ENCODE results near the gene RYR1.

RYR1 gene

DNA sequence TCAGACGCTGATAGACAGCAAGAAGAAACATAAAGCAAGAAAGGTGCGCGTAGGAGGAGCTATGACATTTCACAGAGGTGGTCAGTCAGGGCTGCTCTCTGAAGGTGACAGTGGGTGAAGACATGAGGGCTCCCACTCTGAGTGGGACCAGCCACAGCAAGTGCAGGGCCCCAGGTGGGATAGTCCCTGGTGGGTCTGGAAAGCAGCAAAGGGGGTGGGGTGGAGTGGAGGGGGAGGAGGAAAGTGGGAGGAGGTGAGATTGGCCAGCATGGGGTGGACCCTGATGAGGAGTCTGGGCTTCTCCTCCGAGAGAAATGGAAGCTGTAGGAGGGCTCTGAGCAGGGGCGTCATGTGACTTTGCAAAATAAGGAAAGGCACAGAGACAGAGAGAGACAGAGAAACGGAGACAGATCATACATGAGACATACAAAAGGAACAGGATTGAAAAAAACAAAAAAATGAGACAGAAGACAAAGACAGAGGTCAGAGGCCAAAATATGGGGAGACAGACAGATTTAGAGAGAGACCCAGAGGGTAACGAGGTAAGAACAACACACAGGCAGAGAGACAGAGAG, 181.6 kb downstream of the RYR1 start:
- no peaks in the 10 kb centered on the region for H3K27me3 ChIP-seq (replicated peaks in 2 of 5; ENCODE audit: control insufficient read depth in 4 of 5, insufficient read depth in 5 of 5, low read length in 4 of 5)
- no peak for DNase-seq
- H3K4me3 ChIP-seq (ENCODE audit: control insufficient read depth in 1 of 7, extremely low read depth in 1 of 7, insufficient read depth in 4 of 7, low read depth in 2 of 7, low read length in 6 of 7): no peak overlapping the region
- ChIA-PET POLR2A (no interaction called here), CTCF (no interaction called here)
- H3K27ac ChIP-seq (ENCODE audit: insufficient read depth in 1 of 2, low read depth in 1 of 2, low read length in 2 of 2, poor library complexity in 1 of 2, severe bottlenecking in 2 of 2): no peak overlapping the region
- peaks cover 2 to 34% (median 23%) of the 10 kb centered on the region in 4 experiments for H3K4me1 ChIP-seq (ENCODE audit: control extremely low read depth in 1 of 4, control insufficient read depth in 4 of 4, insufficient read depth in 4 of 4, low read length in 3 of 4)
- peaks cover 3 to 30% (median 16%) of the 10 kb centered on the region in 4 experiments for H3K36me3 ChIP-seq (ENCODE audit: control insufficient read depth in 4 of 4, insufficient read depth in 4 of 4, low read length in 3 of 4)
- H3K9me3 ChIP-seq (ENCODE audit: control extremely low read depth in 1 of 5, control insufficient read depth in 4 of 5, insufficient read depth in 2 of 5, low read depth in 1 of 5, low read length in 4 of 5): no peaks in the 10 kb centered on the region
- 97% methylated on average over 7 of the region's 7 CpGs for WGBS (ENCODE audit: insufficient coverage)

DNA sequence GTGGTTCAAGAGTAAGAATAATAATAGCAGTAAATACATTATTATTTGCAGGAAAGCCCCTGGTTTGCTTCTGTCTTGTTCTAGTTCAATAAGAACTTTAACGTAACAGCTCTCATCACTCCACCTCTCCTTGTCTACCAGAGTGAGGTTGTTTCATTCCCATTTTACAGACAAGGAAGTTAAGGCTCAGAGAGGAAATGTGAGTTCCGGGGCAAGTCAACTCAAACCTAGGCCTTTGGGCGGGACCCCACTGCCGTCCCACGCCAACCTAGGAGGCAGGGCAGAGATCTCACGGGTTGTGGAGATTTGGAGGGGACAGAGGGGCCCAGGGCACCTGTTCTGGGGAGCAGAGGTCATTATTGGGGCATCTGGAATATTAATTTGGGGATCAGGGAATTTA, 182.8 kb downstream of the RYR1 start:
- ChIA-PET POLR2A (no interaction called here), CTCF (interaction anchor here (6.6 kb wide), 1 partner anchor 19 kb away, joined by 31 read pairs; no protein-coding TSS in a partner anchor)
- DNase-seq: no peak
- 98% methylated on average over 5 of the region's 6 CpGs for WGBS (ENCODE audit: insufficient coverage)
- no peak overlapping the region for H3K27ac ChIP-seq (ENCODE audit: insufficient read depth in 1 of 2, low read depth in 1 of 2, low read length in 2 of 2, poor library complexity in 1 of 2, severe bottlenecking in 2 of 2)
- peaks cover 1 to 32% (median 17%) of the 10 kb centered on the region in 4 experiments for H3K36me3 ChIP-seq (ENCODE audit: control insufficient read depth in 4 of 4, insufficient read depth in 4 of 4, low read length in 3 of 4)
- peaks cover 2 to 36% (median 25%) of the 10 kb centered on the region in 4 experiments for H3K4me1 ChIP-seq (ENCODE audit: control extremely low read depth in 1 of 4, control insufficient read depth in 4 of 4, insufficient read depth in 4 of 4, low read length in 3 of 4)
- H3K9me3 ChIP-seq (ENCODE audit: control extremely low read depth in 1 of 5, control insufficient read depth in 4 of 5, insufficient read depth in 2 of 5, low read depth in 1 of 5, low read length in 4 of 5): no peaks in the 10 kb centered on the region
- H3K4me3 ChIP-seq (ENCODE audit: control insufficient read depth in 1 of 7, extremely low read depth in 1 of 7, insufficient read depth in 4 of 7, low read depth in 2 of 7, low read length in 6 of 7): no peak overlapping the region
- H3K27me3 ChIP-seq (replicated peaks in 2 of 5; ENCODE audit: control insufficient read depth in 4 of 5, insufficient read depth in 5 of 5, low read length in 4 of 5): no peaks in the 10 kb centered on the region

DNA sequence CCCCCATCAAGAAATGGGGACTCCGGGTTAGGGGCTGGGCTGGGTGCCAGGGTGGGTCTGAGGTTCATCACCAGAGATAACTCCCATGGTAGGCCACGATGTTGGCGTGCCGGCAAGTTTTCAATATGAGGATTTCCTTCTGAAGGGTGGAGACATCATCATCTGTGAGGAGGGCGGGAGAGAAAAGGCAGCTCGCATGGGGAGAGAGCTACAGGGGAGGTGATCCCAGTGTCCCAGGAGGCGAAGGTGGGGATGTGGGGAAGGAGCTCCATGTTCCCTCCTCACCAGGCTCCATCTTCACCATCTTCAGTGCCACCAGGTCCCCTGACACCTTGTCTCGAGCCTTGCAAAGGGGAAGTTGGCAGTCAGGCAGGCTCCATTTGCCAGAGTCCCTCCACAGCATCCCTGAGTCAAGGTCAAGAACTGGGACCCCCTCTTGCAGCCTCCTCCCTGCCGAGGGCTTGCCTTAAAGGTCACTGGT, 183.8 kb downstream of the RYR1 start:
- H3K27me3 ChIP-seq (replicated peaks in 2 of 5; ENCODE audit: control insufficient read depth in 4 of 5, insufficient read depth in 5 of 5, low read length in 4 of 5): no peaks in the 10 kb centered on the region
- H3K27ac ChIP-seq (ENCODE audit: insufficient read depth in 1 of 2, low read depth in 1 of 2, low read length in 2 of 2, poor library complexity in 1 of 2, severe bottlenecking in 2 of 2): peak overlapping the region in 1 of 2 experiments; percentile 40
- DNase-seq: peak in 2 of 3 donors; percentile 48 to 58
- H3K4me1 ChIP-seq (ENCODE audit: control extremely low read depth in 1 of 4, control insufficient read depth in 4 of 4, insufficient read depth in 4 of 4, low read length in 3 of 4): peaks cover 2 to 36% (median 25%) of the 10 kb centered on the region in 4 experiments
- CTCF ChIA-PET: interaction anchor here (1.2 to 6.6 kb wide), 3 partner anchors 12 to 74 kb away, joined by 3 to 31 read pairs (median 6); no protein-coding TSS in a partner anchor
- peaks cover 2 to 38% (median 26%) of the 10 kb centered on the region in 4 experiments for H3K36me3 ChIP-seq (ENCODE audit: control insufficient read depth in 4 of 4, insufficient read depth in 4 of 4, low read length in 3 of 4)
- H3K9me3 ChIP-seq (ENCODE audit: control extremely low read depth in 1 of 5, control insufficient read depth in 4 of 5, insufficient read depth in 2 of 5, low read depth in 1 of 5, low read length in 4 of 5): no peaks in the 10 kb centered on the region
- POLR2A ChIA-PET: no interaction called here
- 0% methylated on average over 5 of the region's 9 CpGs for WGBS (ENCODE audit: insufficient coverage)
- H3K4me3 ChIP-seq (ENCODE audit: control insufficient read depth in 1 of 7, extremely low read depth in 1 of 7, insufficient read depth in 4 of 7, low read depth in 2 of 7, low read length in 6 of 7): peak overlapping the region; percentile 28 to 98 (median 96)

DNA sequence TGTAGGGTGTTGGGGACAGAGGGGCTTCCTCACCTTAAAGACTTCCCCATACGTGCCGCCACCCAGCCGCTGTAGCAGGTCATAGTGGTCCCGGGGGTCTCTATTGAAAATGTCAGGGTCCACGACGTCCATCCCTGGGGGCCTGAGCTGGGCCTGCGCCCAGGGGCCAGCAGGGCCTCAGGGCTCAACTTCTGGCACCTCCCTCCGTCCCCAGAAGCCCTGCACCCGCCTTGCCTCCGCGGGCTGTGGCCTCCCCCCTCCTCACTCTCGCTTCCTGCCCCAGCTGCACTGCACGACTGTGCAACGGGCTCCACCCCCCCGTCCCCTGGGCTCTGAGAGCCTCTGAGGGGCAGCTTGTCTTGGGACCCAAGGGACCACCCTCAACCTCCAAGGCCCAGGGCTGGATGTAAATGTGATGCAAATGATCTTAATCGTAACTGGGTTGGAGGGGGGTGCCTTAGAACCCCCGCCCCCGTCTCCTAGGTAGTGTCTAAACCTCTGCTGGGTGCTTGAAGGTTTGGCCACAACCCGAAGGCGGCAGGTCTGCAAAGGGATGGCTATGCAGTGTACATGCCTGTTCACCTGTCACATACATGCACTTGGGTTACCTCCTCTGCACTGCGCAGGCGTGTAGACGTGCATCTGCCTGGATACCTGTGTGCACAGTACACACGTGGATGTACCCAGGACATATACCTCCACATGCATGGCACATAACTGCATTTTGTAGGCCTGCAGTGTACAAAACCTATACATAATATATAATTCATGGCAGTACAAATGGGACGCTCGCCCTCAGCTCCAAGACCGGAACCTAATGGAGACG, 184.5 kb downstream of the RYR1 start, which contains the start of gene MAP4K1:
MAP4K1 (minus strand) TSS at position 190 of the 826 bp plus-strand sequence; CDS start at position 132, 58 bp downstream.
- H3K4me3 ChIP-seq (ENCODE audit: control insufficient read depth in 1 of 7, extremely low read depth in 1 of 7, insufficient read depth in 4 of 7, low read depth in 2 of 7, low read length in 6 of 7): peak within 1 kb of the TSS; percentile 85 to 98 (median 96)
- H3K36me3 ChIP-seq (ENCODE audit: control insufficient read depth in 4 of 4, insufficient read depth in 4 of 4, low read length in 3 of 4): peaks cover 2 to 38% (median 22%) of the 10 kb centered on the region in 4 experiments
- peak; percentile 27 to 62 (median 54) for DNase-seq
- POLR2A ChIA-PET: interaction anchor here (0.6 kb wide), 1 partner anchor 88 kb away, joined by 3 read pairs; no protein-coding TSS in a partner anchor
- WGBS (ENCODE audit: insufficient coverage): 8% methylated on average over 12 of the region's 28 CpGs
- CTCF ChIA-PET: interaction anchor here (0.9 to 6.6 kb wide), 6 partner anchors 10 to 215 kb away, joined by 3 to 31 read pairs (median 4); partner anchors contain the start of gene FAM98C
- no peaks in the 10 kb centered on the region for H3K27me3 ChIP-seq (replicated peaks in 2 of 5; ENCODE audit: control insufficient read depth in 4 of 5, insufficient read depth in 5 of 5, low read length in 4 of 5)
- peak within 1 kb of the TSS in 1 of 2 experiments; percentile 74 for H3K27ac ChIP-seq (ENCODE audit: insufficient read depth in 1 of 2, low read depth in 1 of 2, low read length in 2 of 2, poor library complexity in 1 of 2, severe bottlenecking in 2 of 2)
- H3K9me3 ChIP-seq (ENCODE audit: control extremely low read depth in 1 of 5, control insufficient read depth in 4 of 5, insufficient read depth in 2 of 5, low read depth in 1 of 5, low read length in 4 of 5): no peaks in the 10 kb centered on the region
- H3K4me1 ChIP-seq (ENCODE audit: control extremely low read depth in 1 of 4, control insufficient read depth in 4 of 4, insufficient read depth in 4 of 4, low read length in 3 of 4): peaks cover 2 to 36% (median 25%) of the 10 kb centered on the region in 4 experiments

DNA sequence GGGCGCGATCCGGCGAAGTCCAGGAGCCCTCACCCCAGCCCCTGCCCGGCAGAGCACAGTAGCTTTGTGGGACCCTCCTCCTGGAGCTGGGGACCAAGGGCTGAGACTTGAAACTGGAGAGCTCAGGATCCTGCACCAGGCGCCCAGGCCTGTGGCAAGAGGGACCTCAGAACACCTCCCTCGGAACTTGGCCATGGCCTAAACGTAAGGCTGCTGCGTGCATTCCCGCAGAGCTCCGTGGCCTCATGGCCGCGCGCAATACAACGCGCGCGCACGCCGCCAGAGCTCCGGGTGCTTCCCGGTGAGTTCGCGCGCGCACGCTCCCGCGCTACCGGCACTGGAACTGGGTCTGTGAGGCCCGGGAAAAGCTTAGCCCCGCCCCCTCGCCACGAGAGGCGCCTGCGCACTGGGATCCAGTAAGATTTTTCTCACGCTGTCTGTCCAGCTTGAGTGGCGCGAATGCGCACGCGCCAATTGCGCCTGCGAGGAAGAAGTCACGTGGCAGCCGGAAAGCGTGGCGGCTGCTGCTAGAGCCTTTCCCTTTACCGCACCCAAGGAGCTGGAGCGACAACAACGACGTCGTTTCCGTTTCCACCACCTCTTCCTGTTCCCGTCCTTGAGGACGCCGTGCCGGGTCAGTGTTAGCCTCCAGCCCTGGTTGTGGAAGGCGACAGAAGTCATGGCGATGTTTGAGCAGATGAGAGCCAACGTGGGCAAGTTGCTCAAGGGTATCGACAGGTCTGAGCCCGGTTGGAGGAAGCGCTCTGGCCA, 185.3 kb downstream of the RYR1 start, which contains the start of gene EIF3K:
EIF3K (plus strand) TSS at position 599 of the 771 bp plus-strand sequence; CDS start at position 680, 81 bp downstream.
- no peaks in the 10 kb centered on the region for H3K27me3 ChIP-seq (replicated peaks in 2 of 5; ENCODE audit: control insufficient read depth in 4 of 5, insufficient read depth in 5 of 5, low read length in 4 of 5)
- H3K27ac ChIP-seq (ENCODE audit: insufficient read depth in 1 of 2, low read depth in 1 of 2, low read length in 2 of 2, poor library complexity in 1 of 2, severe bottlenecking in 2 of 2): peak within 1 kb of the TSS; percentile 93 to 97
- peak; percentile 98 to 99 (median 98) for DNase-seq
- ChIA-PET CTCF (interaction anchor here (0.8 to 6.6 kb wide), 7 partner anchors 9 to 216 kb away, joined by 3 to 31 read pairs (median 3); partner anchors contain the start of gene FAM98C), POLR2A (interaction anchor here (0.6 kb wide), 1 partner anchor 89 kb away, joined by 3 read pairs; no protein-coding TSS in a partner anchor)
- no peaks in the 10 kb centered on the region for H3K9me3 ChIP-seq (ENCODE audit: control extremely low read depth in 1 of 5, control insufficient read depth in 4 of 5, insufficient read depth in 2 of 5, low read depth in 1 of 5, low read length in 4 of 5)
- 2% methylated on average over 58 of the region's 64 CpGs for WGBS (ENCODE audit: insufficient coverage)
- H3K4me1 ChIP-seq (ENCODE audit: control extremely low read depth in 1 of 4, control insufficient read depth in 4 of 4, insufficient read depth in 4 of 4, low read length in 3 of 4): peaks cover 2 to 36% (median 25%) of the 10 kb centered on the region in 4 experiments
- H3K4me3 ChIP-seq (ENCODE audit: control insufficient read depth in 1 of 7, extremely low read depth in 1 of 7, insufficient read depth in 4 of 7, low read depth in 2 of 7, low read length in 6 of 7): peak within 1 kb of the TSS; percentile 85 to 98 (median 96)
- peaks cover 2 to 35% (median 23%) of the 10 kb centered on the region in 4 experiments for H3K36me3 ChIP-seq (ENCODE audit: control insufficient read depth in 4 of 4, insufficient read depth in 4 of 4, low read length in 3 of 4)

DNA sequence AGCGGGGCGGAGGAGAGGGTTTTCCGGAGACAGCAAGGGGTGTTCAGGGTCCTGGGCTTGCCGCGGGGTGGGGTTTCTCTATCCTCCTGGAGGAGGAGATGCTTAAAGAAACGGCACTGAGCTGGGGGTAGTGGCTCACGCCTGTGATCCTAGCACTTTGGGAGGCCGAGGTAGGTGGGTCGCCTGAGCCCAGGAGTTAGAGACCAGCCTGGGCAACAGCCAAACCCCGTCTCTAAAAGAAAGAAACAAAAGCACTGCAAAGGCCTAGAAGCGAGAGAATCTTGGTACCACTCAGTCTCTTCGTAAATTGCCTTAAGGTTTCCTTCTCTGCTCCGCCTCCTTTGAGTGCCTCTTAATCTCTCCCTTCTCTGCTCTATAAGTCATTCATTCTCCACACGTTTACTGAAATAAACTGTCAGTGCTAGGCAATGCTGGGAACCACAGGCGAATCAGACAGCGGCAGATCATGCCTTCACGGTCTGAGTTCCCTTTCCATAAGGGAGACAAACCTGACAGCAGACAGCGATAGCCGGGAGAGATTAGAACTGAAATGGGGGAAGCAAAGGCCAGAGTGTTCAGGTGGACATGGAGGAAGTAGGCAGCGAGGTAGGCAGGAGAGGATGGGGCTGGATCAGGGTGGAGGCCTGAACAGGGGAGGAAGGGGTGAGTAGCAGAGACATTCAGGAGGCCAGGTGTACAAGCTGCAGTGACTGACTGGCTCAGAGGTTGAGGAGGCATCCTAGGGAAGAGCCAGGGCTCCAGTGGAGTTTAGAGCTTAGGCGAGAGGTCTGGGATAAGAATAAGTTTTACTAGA, 186.1 kb downstream of the RYR1 start:
- Histone ChIP-seq H3K27ac (ENCODE audit: insufficient read depth in 1 of 2, low read depth in 1 of 2, low read length in 2 of 2, poor library complexity in 1 of 2, severe bottlenecking in 2 of 2) (peak overlapping the region; percentile 93 to 97), H3K4me3 (ENCODE audit: control insufficient read depth in 1 of 7, extremely low read depth in 1 of 7, insufficient read depth in 4 of 7, low read depth in 2 of 7, low read length in 6 of 7) (peak overlapping the region; percentile 85 to 98 (median 96)), H3K27me3 (replicated peaks in 2 of 5; ENCODE audit: control insufficient read depth in 4 of 5, insufficient read depth in 5 of 5, low read length in 4 of 5) (no peaks in the 10 kb centered on the region), H3K36me3 (ENCODE audit: control insufficient read depth in 4 of 4, insufficient read depth in 4 of 4, low read length in 3 of 4) (peaks cover 4 to 38% (median 27%) of the 10 kb centered on the region in 4 experiments), H3K9me3 (ENCODE audit: control extremely low read depth in 1 of 5, control insufficient read depth in 4 of 5, insufficient read depth in 2 of 5, low read depth in 1 of 5, low read length in 4 of 5) (no peaks in the 10 kb centered on the region), H3K4me1 (ENCODE audit: control extremely low read depth in 1 of 4, control insufficient read depth in 4 of 4, insufficient read depth in 4 of 4, low read length in 3 of 4) (peaks cover 2 to 36% (median 25%) of the 10 kb centered on the region in 4 experiments)
- 17% methylated on average over 19 of the region's 21 CpGs for WGBS (ENCODE audit: insufficient coverage)
- DNase-seq: no peak
- ChIA-PET POLR2A (no interaction called here), CTCF (interaction anchor here (0.8 to 6.6 kb wide), 6 partner anchors 8 to 217 kb away, joined by 3 to 31 read pairs (median 4); partner anchors contain the start of gene FAM98C)
